GM12878 (cell line): ENCODE measurements around the gene CDH4. TPM values are rescaled to one million over a fixed set of nuclear protein-coding genes. Genes with fewer than 3 reads are reported as not detected.

Experiments
- CBFB ChIP-seq: IDR thresholded peaks from 2 replicates; pipeline ENCODE4 v1.6.1; 2016; ENCODE audit warnings: antibody characterized with exemption, low read depth
- CHD4 ChIP-seq: fragments of 200-600 bp; sonication (generic); IDR thresholded peaks from 2 replicates; pipeline ENCODE4 v1.6.1; 2016; ENCODE audit warnings: mild to moderate bottlenecking
- E2F8 ChIP-seq: fragments of 450-650 bp; IDR thresholded peaks from 2 replicates; pipeline ENCODE4 v1.6.1; 2018; ENCODE audit warnings: mild to moderate bottlenecking, low read depth, moderate library complexity; ENCODE audit not compliant: partially characterized antibody
- MXI1 ChIP-seq: fragments of 150-350 bp; IDR thresholded peaks from 2 replicates; pipeline ENCODE4 v1.6.1; 2011; ENCODE audit warnings: low read depth, mild to moderate bottlenecking, inconsistent platforms, low read length, improper control_type of control experiment
- ZNF384 ChIP-seq: IDR thresholded peaks from 2 replicates; pipeline ENCODE4 v1.6.1; 2012; ENCODE audit warnings: low read depth, mild to moderate bottlenecking, low read length, improper control_type of control experiment, borderline replicate concordance
- ZNF592 ChIP-seq: fragments of 450-650 bp; IDR thresholded peaks from 2 replicates; pipeline ENCODE4 v1.6.1; 2017; ENCODE audit warnings: mild to moderate bottlenecking, moderate library complexity
- polyA plus RNA-seq, 11 experiments: library from polyadenylated mRNA; depleted of rRNA in 4 of 11; unstranded in 6 of 11; stranded (reverse) in 5 of 11; fragments of >200 nt; fragmentation: Nextera tagmentation in 4 of 11; fragmentation: Illumina TruSeq in 1 of 11; extraction: Ambion mirVana in 4 of 11; extraction: Trizol in 1 of 11; gene quantifications; 1 replicate in 1 of 11; 2 replicates in 10 of 11; pipeline versions ENCODE4 v1.2.1 to v1.2.3, GENCODE V29; 2011 to 2016; ENCODE audit warnings: inconsistent platforms in 2 of 11, missing spikeins in 2 of 11, low read depth in 1 of 11
- total RNA-seq, 4 experiments: library from RNA; depleted of rRNA in 3 of 4; stranded (reverse); fragments of >200 nt in 3 of 4; fragmentation: Illumina TruSeq in 1 of 4; extraction: Trizol in 1 of 4; gene quantifications; 2 replicates each; pipeline versions ENCODE4 v1.2.1 to v1.2.3, GENCODE V29; 2013 to 2021
- TF ChIP-seq, protein P1 (sequence below): fragments of 450-650 bp; IDR thresholded peaks from 2 replicates; pipeline ENCODE4 v1.6.1; 2014; ENCODE audit warnings: mild to moderate bottlenecking

Gene CDH4
- total and polyA plus RNA-seq, 10 of the 15 experiments (the other 5 are each of a cell fraction or from before 2014, with no cell fraction given) = not detected

DNA sequence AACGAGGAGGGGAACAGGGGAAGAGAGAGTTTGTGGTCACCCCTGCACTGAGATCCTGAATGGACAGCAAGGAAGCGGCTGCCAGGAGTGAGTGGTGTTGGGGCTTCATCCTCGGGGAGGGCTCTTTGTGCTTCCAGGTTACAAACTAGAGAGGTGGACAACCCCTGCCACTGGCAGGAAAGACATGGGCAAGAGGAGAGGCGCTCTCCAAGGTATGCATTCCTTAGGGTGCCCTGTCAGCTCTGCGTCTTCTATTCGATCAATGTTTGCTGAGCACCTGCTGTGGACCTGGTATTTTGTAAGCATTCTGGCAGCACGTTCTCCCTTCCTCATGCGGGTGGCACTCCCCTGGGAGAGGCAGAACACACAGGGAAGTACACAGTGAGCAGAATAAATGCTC, 93.6 kb downstream of the CDH4 start (continued):
- no peak for TF ChIP-seq E2F8
- TF ChIP-seq ZNF592 = no peak
- TF ChIP-seq MXI1 = no peak
- TF ChIP-seq ZNF384 = no peak
- no peak for TF ChIP-seq CHD4
- TF ChIP-seq CBFB = no peak
- TF ChIP-seq, protein P1, sequence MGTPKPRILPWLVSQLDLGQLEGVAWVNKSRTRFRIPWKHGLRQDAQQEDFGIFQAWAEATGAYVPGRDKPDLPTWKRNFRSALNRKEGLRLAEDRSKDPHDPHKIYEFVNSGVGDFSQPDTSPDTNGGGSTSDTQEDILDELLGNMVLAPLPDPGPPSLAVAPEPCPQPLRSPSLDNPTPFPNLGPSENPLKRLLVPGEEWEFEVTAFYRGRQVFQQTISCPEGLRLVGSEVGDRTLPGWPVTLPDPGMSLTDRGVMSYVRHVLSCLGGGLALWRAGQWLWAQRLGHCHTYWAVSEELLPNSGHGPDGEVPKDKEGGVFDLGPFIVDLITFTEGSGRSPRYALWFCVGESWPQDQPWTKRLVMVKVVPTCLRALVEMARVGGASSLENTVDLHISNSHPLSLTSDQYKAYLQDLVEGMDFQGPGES = no peak
